Left kidney (tissue), 1 donor: ENCODE measurements around the gene AGO3. TPM values are rescaled to one million over a fixed set of nuclear protein-coding genes. Genes with fewer than 3 reads are reported as not detected.

ENCODE experiments used
- polyA plus RNA-seq: library from polyadenylated mRNA; unstranded; fragments of 120-200 nt; gene quantifications from one replicate; pipeline ENCODE4 v1.2.1, GENCODE V29; 2013; ENCODE audit not compliant: insufficient read length

AGO3 gene
- polyA plus RNA-seq, 1 donor = 18.6 TPM

Other genes starting within 250 kb of the AGO3 start
- 10.8 TPM for gene C1orf216, start 212.2 kb upstream of the AGO3 start, polyA plus RNA-seq
- gene CLSPN, start 161.1 kb upstream of the AGO3 start, polyA plus RNA-seq = 21.1 TPM
- 38.3 TPM for gene AGO4, start 123.1 kb upstream of the AGO3 start, polyA plus RNA-seq
- gene AGO1, start 47.9 kb upstream of the AGO3 start, polyA plus RNA-seq = 20.9 TPM
- 13.3 TPM for gene TEKT2, start 153.0 kb downstream of the AGO3 start, polyA plus RNA-seq
- 28.6 TPM for gene ADPRS, start 157.8 kb downstream of the AGO3 start, polyA plus RNA-seq
- gene COL8A2, start 194.1 kb downstream of the AGO3 start, polyA plus RNA-seq = 1.2 TPM
- gene TRAPPC3, start 218.4 kb downstream of the AGO3 start, polyA plus RNA-seq = 64.9 TPM
- gene MAP7D1, start 225.1 kb downstream of the AGO3 start, polyA plus RNA-seq = 54.7 TPM